ENCODE results near the gene PTPN9. TPM values are rescaled to one million over a fixed set of nuclear protein-coding genes. Genes with fewer than 3 reads are reported as not detected.
"Not testable (repeated sequence)": the region's sequence is repeated elsewhere in the genome, so short reads cannot be mapped to it uniquely, and the experiment has no call there.

Gene PTPN9
- total RNA-seq, 2 donors from 2014 or later, result 19.6 to 20.9 TPM

- TF ChIP-seq CTCF (IDR thresholded peaks at IDR 0.05), result no peak
- DNase-seq (ENCODE audit: low spot score) (no peak), ATAC-seq (ENCODE audit: insufficient number of reproducible peaks, low FRiP score, low read depth) (no peak)
- Histone ChIP-seq H3K36me3 (peaks cover 16% of the 10 kb centered on the region), H3K27ac (no peak overlapping the region), H3K4me3 (no peak overlapping the region), H3K9me3 (no peaks in the 10 kb centered on the region), H3K4me1 (ENCODE audit: control insufficient read depth in 1 of 2, low read depth in 2 of 2) (no peaks in the 10 kb centered on the region), H3K27me3 (replicated peaks; ENCODE audit: insufficient read depth) (no peaks in the 10 kb centered on the region)
Observed at GRCh38 chr15:75483961-75484360, 95.2 kb downstream of the PTPN9 start.

DNA sequence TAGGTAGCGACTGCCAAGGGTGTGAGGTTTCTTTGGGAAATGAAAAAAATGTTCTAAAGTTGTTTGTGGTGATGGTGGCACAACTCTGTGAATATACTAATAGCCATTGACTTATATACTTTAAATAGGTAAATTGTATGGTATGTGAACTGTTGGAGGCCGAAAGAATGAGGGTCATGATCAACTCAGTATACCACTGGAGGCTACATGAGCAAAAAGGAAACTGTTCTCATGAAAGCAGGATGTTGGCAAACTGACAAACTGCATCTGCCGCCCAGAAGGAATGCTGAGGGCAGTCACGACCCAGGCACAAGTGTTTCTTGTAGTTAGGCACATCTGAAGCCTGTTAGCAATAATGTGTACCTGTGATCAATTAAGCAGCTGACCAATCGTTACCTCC is 95.6 kb downstream of the PTPN9 start:
- ATAC-seq (ENCODE audit: insufficient number of reproducible peaks, low FRiP score, low read depth); H3K27ac ChIP-seq; H3K27me3 ChIP-seq (replicated peaks; ENCODE audit: insufficient read depth); H3K4me3 ChIP-seq; DNase-seq (ENCODE audit: low spot score); H3K9me3 ChIP-seq; H3K4me1 ChIP-seq (ENCODE audit: control insufficient read depth in 1 of 2, low read depth in 2 of 2): not testable (repeated sequence)
- H3K36me3 ChIP-seq, result peaks cover 19% of the 10 kb centered on the region

DNA sequence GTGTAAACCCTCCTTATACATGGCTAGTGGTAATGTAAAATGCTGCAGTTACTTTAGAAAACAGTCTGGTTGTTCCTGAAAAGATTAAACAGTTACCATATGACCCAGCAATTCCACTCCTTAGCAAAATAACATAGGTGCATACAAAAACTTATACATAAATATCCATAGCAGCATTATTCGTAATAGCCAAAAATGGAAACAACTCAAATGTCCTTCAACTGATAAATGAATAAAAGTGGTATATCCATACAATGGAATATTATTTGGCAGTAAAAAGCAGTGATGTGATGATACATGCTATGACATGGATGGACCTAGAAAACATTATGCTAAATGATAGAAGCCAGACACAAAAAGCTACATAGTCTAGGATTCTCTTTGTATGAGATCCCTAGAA is 96.0 kb downstream of the PTPN9 start:
- DNase-seq (ENCODE audit: low spot score), result no peak
- peaks cover 20% of the 10 kb centered on the region for H3K36me3 ChIP-seq

DNA sequence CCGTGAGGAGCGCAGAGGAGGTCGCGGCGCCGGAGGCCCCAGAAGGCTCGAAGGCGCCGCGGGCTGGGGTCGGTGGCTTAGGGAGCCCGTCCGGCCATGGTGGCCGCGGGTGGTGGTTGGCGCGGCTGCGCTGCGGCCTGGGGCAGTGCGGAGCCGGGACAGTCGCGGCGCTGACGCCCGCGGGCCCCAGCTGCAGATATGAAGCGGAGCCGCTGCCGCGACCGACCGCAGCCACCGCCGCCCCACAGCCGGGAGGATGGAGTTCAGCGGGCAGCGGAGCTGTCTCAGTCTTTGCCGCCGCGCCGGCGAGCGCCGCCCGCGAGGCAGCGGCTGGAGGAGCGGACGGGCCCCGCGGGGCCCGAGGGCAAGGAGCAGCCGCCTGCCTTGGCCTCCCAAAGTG is 98.7 kb downstream of the PTPN9 start:
- DNase-seq (ENCODE audit: low spot score); H3K4me1 ChIP-seq (ENCODE audit: control insufficient read depth in 1 of 2, low read depth in 2 of 2); H3K27ac ChIP-seq; H3K27me3 ChIP-seq (replicated peaks; ENCODE audit: insufficient read depth); H3K9me3 ChIP-seq; H3K4me3 ChIP-seq; ATAC-seq (ENCODE audit: insufficient number of reproducible peaks, low FRiP score, low read depth): not testable (repeated sequence)
- H3K36me3 ChIP-seq, result peaks cover 18% of the 10 kb centered on the region

More for the DNA sequence above, 96.0 kb downstream of the PTPN9 start:
- Histone ChIP-seq H3K27me3 (replicated peaks; ENCODE audit: insufficient read depth) (no peaks in the 10 kb centered on the region), H3K9me3 (no peaks in the 10 kb centered on the region), H3K27ac (no peak overlapping the region), H3K4me1 (ENCODE audit: control insufficient read depth in 1 of 2, low read depth in 2 of 2) (no peaks in the 10 kb centered on the region), H3K4me3 (no peak overlapping the region)
- no peak for TF ChIP-seq CTCF (IDR thresholded peaks at IDR 0.05)
- no peak for ATAC-seq (ENCODE audit: insufficient number of reproducible peaks, low FRiP score, low read depth)

- no peak for DNase-seq (ENCODE audit: low spot score)
- H3K36me3 ChIP-seq, result peaks cover 25% of the 10 kb centered on the region
- H3K27me3 ChIP-seq (replicated peaks; ENCODE audit: insufficient read depth), result no peaks in the 10 kb centered on the region
- no peak overlapping the region for H3K4me3 ChIP-seq
- H3K9me3 ChIP-seq, result no peaks in the 10 kb centered on the region
- H3K27ac ChIP-seq, result no peak overlapping the region
- no peaks in the 10 kb centered on the region for H3K4me1 ChIP-seq (ENCODE audit: control insufficient read depth in 1 of 2, low read depth in 2 of 2)
- no peak for ATAC-seq (ENCODE audit: insufficient number of reproducible peaks, low FRiP score, low read depth)
- no peak for TF ChIP-seq CTCF (IDR thresholded peaks at IDR 0.05)
Observed at GRCh38 chr15:75479670-75480069, 99.4 kb downstream of the PTPN9 start.

- not testable (repeated sequence) for H3K27ac ChIP-seq; H3K4me3 ChIP-seq; DNase-seq (ENCODE audit: low spot score); H3K27me3 ChIP-seq (replicated peaks; ENCODE audit: insufficient read depth); ATAC-seq (ENCODE audit: insufficient number of reproducible peaks, low FRiP score, low read depth); H3K9me3 ChIP-seq; H3K4me1 ChIP-seq (ENCODE audit: control insufficient read depth in 1 of 2, low read depth in 2 of 2)
- peaks cover 32% of the 10 kb centered on the region for H3K36me3 ChIP-seq
Observed at GRCh38 chr15:75477094-75477493, 102.0 kb downstream of the PTPN9 start.

GRCh38 chr15:75468913-75469598 is 110.1 kb downstream of the PTPN9 start:
- H3K4me1 ChIP-seq (ENCODE audit: control insufficient read depth in 1 of 2, low read depth in 2 of 2), result no peaks in the 10 kb centered on the region
- H3K4me3 ChIP-seq, result no peak overlapping the region
- no peaks in the 10 kb centered on the region for H3K9me3 ChIP-seq
- no peak for TF ChIP-seq CTCF (IDR thresholded peaks at IDR 0.05)
- no peaks in the 10 kb centered on the region for H3K27me3 ChIP-seq (replicated peaks; ENCODE audit: insufficient read depth)
- DNase-seq (ENCODE audit: low spot score) (no peak), ATAC-seq (ENCODE audit: insufficient number of reproducible peaks, low FRiP score, low read depth) (no peak)
- H3K27ac ChIP-seq, result no peak overlapping the region
- peaks cover 38% of the 10 kb centered on the region for H3K36me3 ChIP-seq

Measured in thoracic aorta (tissue), 2 donors.